ENCODE results near the gene GJC1.
"Not testable (repeated sequence)": the region's sequence is repeated elsewhere in the genome, so short reads cannot be mapped to it uniquely, and the experiment has no call there.

Gene GJC1

DNA sequence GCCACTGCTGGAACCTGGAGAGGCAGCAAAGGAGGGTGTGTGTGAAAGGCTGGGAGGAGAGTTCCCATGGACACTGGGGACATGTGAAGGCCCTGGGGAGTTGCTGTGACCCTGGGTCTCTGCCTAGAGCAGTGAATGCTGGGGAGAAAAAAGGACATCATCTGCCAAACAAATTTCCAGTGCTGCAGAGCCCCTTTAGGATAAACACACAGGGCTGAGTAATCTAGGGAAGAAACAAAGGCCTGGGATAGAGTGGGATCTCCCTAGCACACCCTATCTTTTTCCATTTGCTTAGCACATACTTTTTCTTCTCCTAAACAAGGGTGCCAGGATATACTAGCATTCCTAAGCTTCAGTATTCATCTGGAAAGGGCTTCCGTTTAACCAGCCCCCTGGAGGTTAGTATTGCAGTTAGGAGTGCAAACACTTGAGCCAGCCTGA lies 14.3 kb upstream of the GJC1 start:
- DNase-seq (ENCODE audit: low read depth): no peak

DNA sequence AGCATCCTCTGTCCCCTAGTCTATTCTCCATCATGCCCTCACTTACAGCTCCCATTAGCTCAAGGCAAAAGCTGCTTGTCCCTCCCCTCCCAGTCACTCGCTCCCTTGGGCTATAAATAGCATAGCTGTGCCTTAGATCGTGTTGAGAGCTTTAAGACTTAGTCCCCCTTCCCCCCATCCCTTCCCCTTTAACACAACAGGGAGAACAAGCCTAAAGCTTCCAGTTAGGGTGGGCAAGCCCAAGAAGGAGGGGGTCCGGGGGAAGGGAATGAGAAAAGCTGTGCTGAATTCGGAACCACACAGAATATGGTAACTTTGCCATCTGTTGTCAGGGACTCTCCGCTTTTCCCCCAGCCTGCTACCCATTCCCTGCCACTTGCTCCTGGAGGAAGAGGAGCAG lies 12.7 kb upstream of the GJC1 start:
- no peak for DNase-seq (ENCODE audit: low read depth)

DNA sequence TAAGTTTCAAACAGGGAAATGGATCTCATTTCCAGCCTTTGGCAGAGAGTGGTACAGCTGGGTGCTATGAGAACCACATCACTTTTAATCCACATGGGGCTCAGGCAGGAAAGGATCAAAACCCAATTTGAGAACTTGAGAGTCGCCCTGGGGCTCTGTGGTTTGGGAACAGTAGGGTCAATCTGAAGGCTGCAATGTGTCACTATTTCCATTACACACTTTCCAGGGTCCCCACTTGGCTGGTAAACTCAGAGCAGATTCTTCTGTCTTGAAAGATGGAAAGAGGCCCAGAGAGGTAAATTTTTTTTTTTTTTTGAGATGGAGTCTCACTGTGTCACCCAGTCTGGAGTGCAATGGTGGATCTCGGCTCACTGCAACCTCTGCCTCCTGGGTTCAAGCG lies 10.8 kb upstream of the GJC1 start:
- DNase-seq (ENCODE audit: low read depth): no peak

DNA sequence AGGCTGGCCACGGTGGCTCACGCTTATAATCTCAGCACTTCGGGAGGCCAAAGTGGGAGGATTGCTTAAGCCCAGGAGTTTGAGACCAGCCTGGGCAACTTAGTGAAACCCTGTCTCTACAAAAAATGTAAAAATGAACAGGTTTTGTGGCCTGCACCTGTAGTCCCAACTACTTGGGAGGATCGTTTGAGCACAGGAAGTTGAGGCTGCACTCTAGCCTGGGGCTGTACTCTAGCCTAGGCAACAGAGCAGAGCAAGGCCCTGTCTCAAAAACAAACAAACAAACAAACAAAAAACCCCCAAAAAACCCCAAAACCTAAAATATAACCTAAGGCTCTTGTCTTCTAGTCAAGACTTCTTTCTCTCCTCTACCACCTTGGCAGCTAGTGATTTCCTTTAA lies 10.2 kb upstream of the GJC1 start:
- no peak for DNase-seq (ENCODE audit: low read depth)

DNA sequence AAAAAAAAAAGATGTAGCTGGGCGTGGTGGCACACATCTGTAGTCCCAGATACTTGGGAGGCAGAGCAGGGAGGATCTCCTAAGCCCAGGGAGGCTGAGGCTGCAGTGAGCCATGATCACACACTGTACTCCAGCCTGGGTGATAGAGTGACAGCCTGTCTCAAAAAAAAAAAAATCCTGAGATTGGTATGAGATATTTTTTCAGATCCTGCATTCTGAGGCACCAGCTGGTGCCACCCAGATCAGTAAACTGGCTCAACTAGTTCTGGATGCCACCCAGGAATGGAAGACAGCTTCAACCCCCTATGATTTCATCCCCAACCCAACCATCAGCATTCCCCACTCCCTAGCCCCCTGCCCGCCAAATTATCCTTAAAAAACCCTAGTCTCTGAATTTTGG lies 7.1 kb upstream of the GJC1 start:
- no peak for DNase-seq (ENCODE audit: low read depth)

DNA sequence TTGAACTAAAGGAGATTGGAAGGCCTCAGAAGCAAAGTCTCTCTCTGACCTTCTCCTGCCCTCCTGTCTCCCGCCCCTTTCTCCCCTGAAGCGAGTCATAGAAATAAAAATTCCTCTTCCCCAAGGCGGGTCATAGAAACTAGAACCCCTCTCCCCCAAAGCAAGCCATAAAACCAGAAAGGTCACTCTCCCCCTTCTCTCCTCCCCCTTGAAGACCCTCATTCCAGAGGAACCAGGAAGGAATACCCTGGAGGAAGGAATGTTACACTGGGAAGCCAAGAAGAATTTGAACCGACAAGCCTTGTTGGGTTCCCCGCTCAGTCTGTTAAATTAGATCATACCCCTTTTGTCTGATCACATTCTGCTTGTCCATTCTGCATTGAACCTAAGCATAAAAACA lies 2.7 kb upstream of the GJC1 start:
- no peak for DNase-seq (ENCODE audit: low read depth)

DNA sequence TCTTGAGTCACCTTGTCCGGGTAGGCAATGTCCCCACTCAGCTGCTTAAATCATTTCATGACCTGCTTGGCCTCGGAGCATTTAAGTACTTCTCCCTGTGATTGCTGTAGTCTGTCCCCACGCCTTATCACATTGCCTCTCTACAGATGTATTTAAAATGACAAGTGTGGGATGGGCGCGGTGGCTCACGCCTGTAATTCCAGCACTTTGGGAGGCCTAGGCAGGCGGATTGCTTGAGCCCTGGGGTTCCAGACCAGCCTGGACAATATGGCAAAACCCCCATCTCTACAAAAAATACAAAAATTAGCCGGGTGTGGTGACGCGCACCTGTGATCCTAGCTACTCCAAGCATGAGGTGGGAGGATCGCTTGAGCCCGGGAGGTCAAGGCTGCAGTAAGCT lies 1.3 kb upstream of the GJC1 start:
- DNase-seq (ENCODE audit: low read depth): no peak

DNA sequence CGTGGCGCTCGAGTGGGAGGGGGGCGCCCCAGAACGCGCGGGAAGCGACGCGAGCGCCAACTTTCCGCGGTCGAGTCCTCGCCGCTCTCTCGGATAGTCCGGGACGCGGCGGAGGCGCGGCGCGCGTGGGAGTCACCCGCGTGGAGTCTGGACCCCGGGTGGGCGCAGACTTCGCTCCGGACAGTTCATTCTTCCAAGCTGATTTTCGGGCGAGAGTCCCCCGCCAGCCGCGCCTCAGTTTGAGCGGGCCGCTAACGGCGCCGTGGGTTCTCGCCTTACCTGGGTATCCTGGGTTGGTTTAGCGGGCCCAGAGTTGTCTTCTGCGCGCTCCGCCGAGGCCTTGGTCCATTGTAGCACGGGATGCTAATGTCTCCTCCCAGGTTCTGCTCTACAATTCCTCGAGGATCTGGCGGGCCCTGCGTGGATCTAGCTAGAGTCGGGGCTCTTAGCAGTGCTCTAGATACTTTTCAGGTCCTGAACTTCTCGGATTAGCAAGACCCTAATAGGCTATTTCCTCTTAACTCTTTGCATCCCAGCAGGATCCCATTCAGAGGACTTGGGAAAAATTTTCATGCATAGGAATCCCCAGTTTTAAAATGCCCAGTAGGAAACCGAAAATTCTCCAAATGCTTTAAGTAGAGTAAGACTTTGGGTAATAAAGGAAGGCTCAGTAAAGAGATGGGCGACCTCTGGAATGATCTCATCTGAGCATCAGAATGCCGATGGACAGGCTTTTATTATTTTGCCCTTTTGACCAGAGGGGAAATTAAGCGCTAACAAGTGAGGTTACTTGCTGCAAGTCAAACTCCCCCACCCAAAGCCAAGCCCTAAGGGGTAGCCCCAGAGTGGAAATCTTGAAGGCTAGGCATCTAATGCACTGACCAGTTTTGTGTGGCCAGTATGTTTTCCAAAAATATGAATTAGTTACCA lies 537 bp upstream of the GJC1 start:
- DNase-seq (ENCODE audit: low read depth): no peak

DNA sequence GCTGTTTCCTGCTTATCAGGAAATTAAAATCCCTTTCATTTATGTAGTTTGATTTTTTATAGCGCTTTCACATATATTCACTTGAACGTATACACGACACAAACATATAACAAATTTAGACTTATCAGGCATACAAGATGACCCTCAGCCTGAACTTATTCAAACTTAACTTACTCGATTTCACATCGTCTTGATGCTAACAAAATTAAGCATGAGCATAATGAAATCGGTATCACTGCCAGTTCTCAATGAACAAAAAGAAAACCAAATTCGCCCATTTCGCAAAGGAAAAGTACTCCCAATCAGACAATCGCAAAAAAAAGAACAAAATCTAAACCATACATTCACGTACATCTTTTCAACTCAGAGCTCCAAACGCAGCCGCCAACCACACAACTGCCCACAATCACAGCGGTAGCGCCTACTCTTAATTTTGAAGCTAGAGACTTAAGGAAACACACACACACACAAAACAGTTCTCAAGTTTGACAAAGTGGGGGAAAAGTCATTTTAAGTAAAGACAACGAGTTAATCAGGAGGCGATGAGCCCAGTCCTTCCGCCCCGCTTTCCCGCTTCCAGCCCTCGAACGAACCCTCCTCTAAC lies 1.1 kb downstream of the GJC1 start:
- no peak for DNase-seq (ENCODE audit: low read depth)

DNA sequence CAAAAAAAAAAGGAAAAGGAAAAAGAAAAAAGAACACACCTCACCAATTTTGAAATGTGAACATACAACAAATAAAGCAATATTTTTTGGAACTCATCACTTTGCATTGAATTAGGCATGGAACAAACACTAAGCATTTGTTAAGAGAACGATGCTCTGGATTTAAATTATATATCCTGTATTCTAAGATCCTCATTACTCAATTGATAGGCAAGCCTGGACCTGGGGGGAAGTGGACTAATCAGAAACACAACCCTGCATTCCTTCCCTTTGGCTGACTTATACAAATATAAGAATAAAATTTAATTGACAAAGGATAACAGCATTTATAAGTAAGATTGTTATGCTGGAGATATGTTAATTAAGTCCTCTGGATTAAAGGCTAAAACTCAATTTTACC lies 2.2 kb downstream of the GJC1 start:
- DNase-seq (ENCODE audit: low read depth): no peak

DNA sequence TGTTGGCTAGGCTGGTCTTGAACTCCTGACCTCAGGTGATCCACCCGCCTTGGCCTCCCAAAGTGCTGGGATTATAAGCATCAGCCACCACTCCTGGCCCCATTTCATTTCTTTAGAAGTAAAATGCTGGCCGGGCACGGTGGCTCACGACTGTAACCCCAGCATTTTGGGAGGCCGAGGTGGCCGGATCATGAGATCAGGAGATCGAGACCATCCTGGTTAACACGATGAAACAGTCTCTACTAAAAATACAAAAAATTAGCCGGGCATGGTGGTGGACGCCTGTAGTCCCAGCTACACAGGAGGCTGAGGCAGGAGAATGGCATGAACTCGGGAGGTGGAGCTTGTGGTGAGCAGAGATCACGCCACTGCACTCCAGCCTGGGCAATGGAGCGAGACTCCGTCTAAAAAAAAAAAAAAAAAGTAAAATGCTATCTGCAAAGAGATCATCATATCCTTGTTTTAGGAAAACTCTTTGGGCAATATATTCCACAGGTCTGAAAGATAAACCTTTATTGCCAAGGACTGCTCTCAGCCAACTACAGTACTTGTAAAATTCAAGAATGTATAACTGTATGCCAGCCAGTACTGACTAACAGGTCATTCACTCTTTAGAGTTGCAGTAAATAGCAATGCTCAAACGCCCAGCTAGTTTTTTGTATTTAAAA lies 3.8 kb downstream of the GJC1 start:
- DNase-seq (ENCODE audit: low read depth): no peak

DNA sequence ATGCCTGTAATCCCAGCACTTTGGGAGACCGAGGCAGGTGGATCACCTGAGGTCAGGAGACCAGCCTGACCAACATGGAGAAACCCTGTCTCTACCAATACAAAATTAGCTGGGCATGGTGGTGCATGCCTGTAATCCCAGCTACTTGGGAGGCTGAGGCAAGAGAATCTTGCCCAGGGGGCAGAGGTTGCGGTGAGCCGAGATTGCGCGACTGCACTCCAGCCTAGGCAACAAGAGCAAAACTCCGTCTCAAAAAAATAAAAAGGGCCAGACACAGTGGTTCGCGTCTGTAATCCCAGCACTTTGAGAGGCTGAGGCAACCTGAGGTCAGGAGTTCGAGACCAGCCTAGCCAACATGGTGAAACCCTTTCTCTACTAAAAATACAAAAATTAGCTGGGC lies 4.9 kb downstream of the GJC1 start:
- not testable (repeated sequence) for DNase-seq (ENCODE audit: low read depth)

DNA sequence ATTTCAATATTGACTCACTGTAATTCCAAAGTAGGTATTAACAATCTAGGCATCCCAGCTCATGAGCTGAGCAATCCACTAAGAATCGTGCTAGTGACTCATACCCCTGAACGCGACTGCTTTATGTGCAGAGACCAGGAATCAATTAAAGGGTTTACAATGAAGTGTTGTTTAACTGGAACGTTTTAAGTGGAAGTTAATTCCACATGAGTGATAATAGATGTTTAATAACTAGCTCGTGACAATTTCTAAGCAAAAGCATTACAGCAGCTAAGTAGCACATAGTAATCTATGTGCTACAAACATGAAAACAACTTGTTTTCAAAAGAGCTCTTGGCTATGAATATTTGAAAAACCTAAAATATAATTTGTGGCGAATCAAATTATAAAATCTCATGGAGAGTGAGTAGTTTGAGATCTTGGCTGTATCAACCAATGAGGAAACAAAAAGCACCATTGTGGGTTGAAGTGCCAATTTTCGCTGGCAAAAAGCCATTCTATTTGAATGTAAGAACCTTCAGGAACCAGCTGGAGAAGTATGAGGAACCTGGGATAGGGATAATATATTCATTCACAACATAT lies 9.4 kb downstream of the GJC1 start:
- DNase-seq (ENCODE audit: low read depth): peak; percentile 72

DNA sequence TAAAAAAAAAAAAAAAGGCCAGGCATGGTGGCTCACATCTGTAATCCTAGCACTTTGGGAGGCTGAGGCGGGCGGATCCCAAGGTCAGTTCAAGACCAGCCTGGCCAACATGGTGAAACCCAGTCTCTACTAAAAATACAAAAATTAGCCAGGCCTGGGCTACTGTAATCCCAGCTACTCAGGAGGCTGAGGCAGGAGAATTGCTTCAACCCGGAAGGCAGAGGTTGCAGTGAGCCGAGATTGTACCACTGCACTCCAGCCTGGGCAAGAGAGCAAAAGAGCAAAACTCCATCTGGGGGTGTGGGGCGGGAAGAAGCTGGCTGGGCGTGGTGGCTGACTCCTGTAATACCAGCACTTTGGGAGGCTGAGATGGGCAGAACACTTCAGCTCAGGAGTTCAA lies 11.6 kb downstream of the GJC1 start:
- not testable (repeated sequence) for DNase-seq (ENCODE audit: low read depth)

DNA sequence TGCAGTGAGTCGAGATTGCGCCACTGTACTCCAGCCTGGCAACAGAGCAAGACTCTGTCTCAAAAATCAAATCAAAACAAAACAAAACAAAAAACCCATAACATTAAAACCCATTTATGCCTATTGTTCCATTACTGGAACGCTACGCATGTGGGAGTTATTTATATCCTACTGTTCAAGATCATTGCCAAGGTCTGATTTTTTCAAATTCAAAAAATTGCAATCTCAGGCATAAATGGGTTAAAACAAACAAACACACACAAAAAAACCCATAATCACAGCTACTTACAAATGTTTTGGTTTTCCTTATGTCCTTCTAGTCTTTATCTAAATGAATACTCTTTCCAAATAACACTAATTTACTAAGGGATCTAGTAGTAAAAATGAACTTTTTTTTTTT lies 17.8 kb downstream of the GJC1 start:
- DNase-seq (ENCODE audit: low read depth): no peak

DNA sequence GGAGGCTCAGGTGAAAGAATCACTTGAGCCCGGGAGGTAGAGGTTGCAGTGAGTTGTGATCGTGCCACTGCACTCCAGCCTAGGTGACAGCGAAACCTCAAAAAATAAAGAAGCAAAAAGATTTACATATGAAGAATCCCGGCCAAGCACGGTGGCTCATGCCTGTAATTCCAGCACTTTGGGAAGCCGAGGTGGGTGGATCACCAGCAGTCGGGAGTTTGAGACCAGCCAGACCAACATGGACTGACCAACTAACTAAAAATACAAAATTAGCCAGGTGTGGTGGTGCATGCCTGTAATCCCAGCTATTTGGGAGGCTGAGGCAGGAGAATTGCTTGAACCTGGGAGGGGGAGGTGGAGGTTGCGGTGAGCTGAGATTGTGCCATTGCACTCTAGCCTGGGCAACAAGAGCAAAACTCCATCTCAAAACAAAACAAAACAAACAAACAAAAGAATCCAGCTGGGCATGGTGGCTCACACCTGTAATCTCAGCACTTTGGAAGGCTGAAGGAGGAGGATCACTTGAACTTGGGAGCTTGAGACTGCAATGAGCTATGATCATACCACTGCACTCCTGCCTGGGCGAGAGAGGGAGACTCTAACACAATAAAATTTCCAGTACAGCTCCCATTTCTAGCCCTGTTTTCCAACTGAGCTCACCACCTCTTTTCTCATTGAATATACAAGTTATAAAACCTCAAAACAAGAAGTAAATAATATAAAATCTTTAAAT lies 21.3 kb downstream of the GJC1 start:
- DNase-seq (ENCODE audit: low read depth): not testable (repeated sequence)

DNA sequence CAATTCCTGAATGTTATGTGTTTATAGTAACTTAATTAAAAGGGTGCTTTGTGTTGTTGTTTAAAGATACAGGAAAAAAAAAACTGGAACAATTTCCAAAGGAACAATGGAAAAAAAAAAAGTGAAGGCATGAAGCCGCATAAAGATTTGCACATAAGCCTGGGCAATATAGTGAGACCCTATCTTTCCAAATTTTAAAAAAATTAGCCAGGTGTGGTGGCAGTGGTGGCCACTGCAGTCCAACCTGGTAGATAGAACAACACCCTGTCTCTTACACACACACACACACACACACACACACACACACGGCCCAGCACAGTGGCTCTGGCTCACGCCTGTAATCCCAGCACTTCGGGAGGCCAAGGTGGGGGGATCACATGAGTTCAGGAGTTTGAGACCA lies 21.9 kb downstream of the GJC1 start:
- DNase-seq (ENCODE audit: low read depth): no peak

DNA sequence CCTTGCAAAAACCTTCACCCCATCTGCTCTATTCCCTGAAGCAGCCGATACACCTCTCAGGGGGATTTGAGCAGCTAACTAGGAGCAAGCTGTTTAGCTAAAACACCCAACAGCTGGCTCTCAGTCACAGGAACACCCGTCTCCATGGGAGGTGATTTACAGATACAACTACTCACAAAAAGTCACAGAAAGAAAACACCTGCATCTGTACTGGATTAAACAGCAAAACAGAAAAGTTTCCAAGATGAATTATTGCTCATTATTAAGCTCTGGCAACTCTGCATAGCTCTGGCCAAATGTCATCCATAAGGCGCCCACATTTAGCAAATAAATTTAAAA lies 22.3 kb downstream of the GJC1 start:
- DNase-seq (ENCODE audit: low read depth): no peak

DNA sequence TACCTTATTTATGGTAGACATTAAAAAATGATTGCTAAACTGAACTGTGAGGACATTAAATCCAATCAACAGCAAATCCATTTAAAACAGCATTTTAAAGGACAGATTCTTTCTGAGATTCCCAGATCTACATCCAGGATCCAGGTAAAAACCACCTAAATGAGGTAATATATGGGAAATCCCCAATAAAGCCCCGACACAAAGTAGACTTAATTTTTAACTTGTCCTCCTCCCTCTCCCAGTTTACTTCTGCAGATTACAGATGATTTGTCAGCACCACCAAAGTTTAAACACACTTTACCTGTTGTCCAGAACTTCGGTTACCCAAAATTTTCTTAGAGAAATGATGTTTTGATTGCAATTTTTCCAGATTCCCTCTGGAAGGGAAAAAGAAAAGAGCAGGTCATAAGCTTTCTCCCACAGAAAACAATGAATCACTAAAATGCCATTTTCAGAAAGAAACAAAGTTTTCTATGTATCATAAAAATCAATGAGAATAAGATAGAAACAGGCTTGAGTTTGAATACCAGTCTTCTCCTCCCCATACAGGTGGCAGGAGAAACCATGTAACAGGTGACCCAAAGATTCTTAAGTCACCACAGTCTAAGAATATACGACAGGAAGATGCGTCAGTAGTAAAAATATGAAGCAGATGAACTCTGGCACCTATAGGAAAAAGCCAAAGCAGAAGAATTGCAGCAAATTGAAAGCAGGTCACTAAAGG lies 22.8 kb downstream of the GJC1 start:
- DNase-seq (ENCODE audit: low read depth): no peak

DNA sequence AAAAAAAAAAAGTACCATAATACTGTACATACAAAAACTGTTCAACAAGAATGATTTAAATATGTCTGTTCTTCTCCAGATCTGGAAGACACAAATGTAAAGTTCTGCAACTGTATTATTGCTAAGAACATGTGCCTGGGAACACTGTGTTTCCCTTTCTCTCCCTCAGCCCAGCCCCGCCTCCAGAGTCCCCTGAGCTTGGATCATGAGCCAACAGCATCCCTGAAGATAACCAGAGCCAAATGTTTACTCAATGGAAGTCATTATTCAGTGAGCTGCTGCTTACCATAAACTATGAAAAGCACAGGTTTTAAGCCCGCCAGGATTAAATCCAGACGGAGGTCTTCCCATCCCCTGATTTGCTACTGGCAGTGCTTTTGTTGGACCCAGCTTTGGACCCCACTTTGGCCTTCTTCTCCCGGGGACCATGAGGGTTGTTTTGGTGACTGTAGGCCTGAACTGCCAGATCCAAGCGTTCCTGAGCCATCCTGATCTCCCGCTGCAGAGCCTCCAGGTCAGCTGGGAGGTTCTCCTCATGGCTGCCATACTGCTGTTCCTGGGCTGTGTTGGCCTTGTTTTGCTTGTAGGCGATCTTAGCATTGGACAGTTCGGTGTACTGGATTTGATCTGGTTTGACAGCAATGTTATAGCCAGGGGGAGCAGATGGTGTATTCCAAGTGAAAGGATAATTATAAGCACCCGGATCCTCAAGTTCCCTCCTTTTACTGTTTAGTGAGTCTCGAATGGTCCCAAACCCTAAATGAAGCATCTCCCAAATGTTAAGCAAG lies 25.6 kb downstream of the GJC1 start:
- DNase-seq (ENCODE audit: low read depth): no peak

DNA sequence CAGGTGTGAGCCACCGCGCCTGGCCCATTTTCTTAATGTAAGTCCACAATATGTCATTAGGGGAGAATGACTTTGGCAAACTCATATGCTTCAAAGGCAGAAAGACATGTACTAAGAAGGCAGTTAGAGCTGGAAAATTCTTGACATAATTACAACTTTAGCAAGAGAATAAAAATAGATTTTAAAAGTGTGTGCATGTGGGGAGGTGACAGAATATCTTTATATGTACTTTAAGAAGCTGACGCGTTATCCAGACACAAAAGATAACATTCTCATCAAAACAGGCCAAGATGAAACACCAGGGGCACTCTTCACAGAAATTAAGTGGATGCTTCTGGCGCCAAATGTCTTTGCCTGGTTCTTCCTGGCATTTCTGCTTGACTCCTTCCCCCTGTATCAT lies 28.2 kb downstream of the GJC1 start:
- no peak for DNase-seq (ENCODE audit: low read depth)

Measured in non-pigmented ciliary epithelial cell (primary cell).